Type B pancreatic cell (in vitro differentiated cells): ENCODE data around the gene PRKG1. TPM values are rescaled to one million over a fixed set of nuclear protein-coding genes. Genes with fewer than 3 reads are reported as not detected.

Source experiments
- DNase-seq: peaks from one replicate; pipeline ENCODE4 v3.0.0; 2021; ENCODE audit warnings: mixed read lengths; ENCODE audit not compliant: unreplicated experiment; ENCODE audit errors: extremely low spot score
- H3K27ac Mint-ChIP-seq: 2 replicates; pipeline ENCODE4 v1.8.0; 2021; ENCODE audit warnings: mild to moderate bottlenecking, mixed read lengths
- H3K27me3 Mint-ChIP-seq: 2 replicates; pipeline ENCODE4 v1.8.0; 2021; ENCODE audit warnings: mixed read lengths
- H3K36me3 Mint-ChIP-seq: 2 replicates; pipeline ENCODE4 v1.8.0; 2021; ENCODE audit warnings: mixed read lengths
- H3K4me1 Mint-ChIP-seq: one replicate; pipeline ENCODE4 v1.8.0; 2021; ENCODE audit warnings: mixed read lengths; ENCODE audit not compliant: unreplicated experiment
- H3K4me3 Mint-ChIP-seq: 2 replicates; pipeline ENCODE4 v1.8.0; 2021; ENCODE audit warnings: mild to moderate bottlenecking, mixed read lengths
- H3K9me3 Mint-ChIP-seq: 2 replicates; pipeline ENCODE4 v1.8.0; 2021; ENCODE audit warnings: mixed read lengths
- CTCF ChIP-seq: fragments of 200-600 bp; sonication (generic); conservative IDR thresholded peaks from 2 replicates; pipeline ENCODE4 v1.5.0; 2021; ENCODE audit warnings: antibody characterized with exemption, mild to moderate bottlenecking
- total RNA-seq: library from RNA; stranded (reverse); gene quantifications from 2 replicates; pipeline ENCODE4 v1.2.1, GENCODE V29; 2021; ENCODE audit warnings: low replicate concordance

PRKG1 gene
- total RNA-seq, 1 donor from 2014 or later = 12.3 TPM

GRCh38 chr10:51076299-51076841 lies 2.1 kb downstream of the PRKG1 start:
- peaks cover 32% of the 10 kb centered on the region for H3K27me3 Mint-ChIP-seq
- TF ChIP-seq CTCF = no peak
- peaks cover 26% of the 10 kb centered on the region for H3K4me1 Mint-ChIP-seq
- no peak overlapping the region for H3K27ac Mint-ChIP-seq
- no peaks in the 10 kb centered on the region for H3K36me3 Mint-ChIP-seq
- peak overlapping the region; percentile 52 for H3K4me3 Mint-ChIP-seq
- H3K9me3 Mint-ChIP-seq = no peaks in the 10 kb centered on the region
- no peak for DNase-seq

- no peak overlapping the region for H3K4me3 Mint-ChIP-seq
- H3K27me3 Mint-ChIP-seq = peaks cover 28% of the 10 kb centered on the region
- no peaks in the 10 kb centered on the region for H3K36me3 Mint-ChIP-seq
- peaks cover 26% of the 10 kb centered on the region for H3K4me1 Mint-ChIP-seq
- no peaks in the 10 kb centered on the region for H3K9me3 Mint-ChIP-seq
- DNase-seq = no peak
- H3K27ac Mint-ChIP-seq = no peak overlapping the region
- no peak for TF ChIP-seq CTCF
Measured at GRCh38 chr10:51077074-51077473, 2.8 kb downstream of the PRKG1 start.

GRCh38 chr10:51077507-51077906 lies 3.2 kb downstream of the PRKG1 start:
- H3K27me3 Mint-ChIP-seq = peaks cover 28% of the 10 kb centered on the region
- no peaks in the 10 kb centered on the region for H3K36me3 Mint-ChIP-seq
- H3K4me3 Mint-ChIP-seq = no peak overlapping the region
- TF ChIP-seq CTCF = no peak
- H3K27ac Mint-ChIP-seq = no peak overlapping the region
- H3K9me3 Mint-ChIP-seq = no peaks in the 10 kb centered on the region
- no peak for DNase-seq
- peaks cover 26% of the 10 kb centered on the region for H3K4me1 Mint-ChIP-seq

- Mint-ChIP-seq H3K4me1 (peaks cover 15% of the 10 kb centered on the region), H3K4me3 (peak overlapping the region; percentile 2), H3K36me3 (no peaks in the 10 kb centered on the region), H3K27me3 (peaks cover 17% of the 10 kb centered on the region), H3K9me3 (no peaks in the 10 kb centered on the region), H3K27ac (no peak overlapping the region)
- TF ChIP-seq CTCF = no peak
- no peak for DNase-seq
Measured at GRCh38 chr10:51079331-51079730, 5.0 kb downstream of the PRKG1 start.

GRCh38 chr10:51079766-51080165 lies 5.5 kb downstream of the PRKG1 start:
- no peak for DNase-seq
- Mint-ChIP-seq H3K9me3 (no peaks in the 10 kb centered on the region), H3K4me1 (peaks cover 14% of the 10 kb centered on the region), H3K36me3 (no peaks in the 10 kb centered on the region), H3K27me3 (peaks cover 15% of the 10 kb centered on the region), H3K4me3 (no peak overlapping the region), H3K27ac (no peak overlapping the region)
- no peak for TF ChIP-seq CTCF
